AG04450 (cell line): Measurements from ENCODE around the gene SLIT1. TPM values are rescaled to one million over a fixed set of nuclear protein-coding genes. Genes with fewer than 3 reads are reported as not detected.

ENCODE experiments used
- CTCF ChIA-PET: fragments of 300-600, 350-600 bp; formaldehyde crosslinking; extraction: SDS; loops from one replicate; lab custom pipeline; 2022; ENCODE audit warnings: antibody characterized with exemption, inconsistent platforms; lab: Charles Lee
- POLR2A ChIA-PET: fragments of 350-600 bp; formaldehyde crosslinking; extraction: SDS; loops from one replicate; lab custom pipeline; 2021; ENCODE audit warnings: antibody characterized with exemption, inconsistent platforms; lab: Yijun Ruan, JAX
- DNase-seq: peaks from one replicate; pipeline ENCODE4 v3.0.0-alpha.2; 2011; ENCODE audit warnings: low read depth, low spot score
- H3K27ac ChIP-seq: one replicate; pipeline ENCODE4 v1.5.1; 2012; ENCODE audit warnings: low read depth, low read length, control low read depth
- H3K27me3 ChIP-seq: one replicate; pipeline ENCODE4 v1.6.0; 2012; ENCODE audit warnings: low read length; ENCODE audit not compliant: control insufficient read depth, insufficient read depth
- H3K4me3 ChIP-seq: 2 replicates; pipeline ENCODE4 v1.5.1; 2011; ENCODE audit warnings: mild to moderate bottlenecking, low read depth, low read length, control low read depth
- H3K9me3 ChIP-seq: 2 replicates; pipeline ENCODE4 v1.5.1; 2012; ENCODE audit warnings: low read length; ENCODE audit not compliant: control insufficient read depth, insufficient read depth
- CTCF ChIP-seq: IDR thresholded peaks from 2 replicates; pipeline ENCODE4 v1.5.1; 2011; ENCODE audit warnings: low read depth, low read length, control low read depth, inconsistent platforms
- polyA plus RNA-seq: library from polyadenylated mRNA; depleted of rRNA; stranded (reverse); fragments of >200 nt; gene quantifications from 2 replicates; pipeline ENCODE4 v1.2.3, GENCODE V29; 2011

Gene SLIT1
- polyA plus RNA-seq, 1 experiment, result 0.01 TPM

GRCh38 chr10:97163781-97164501, 21.8 kb downstream of the SLIT1 start:
- TF ChIP-seq CTCF, result no peak
- no peak for DNase-seq
- Histone ChIP-seq H3K27ac (no peak overlapping the region), H3K27me3 (peaks cover 10% of the 10 kb centered on the region), H3K9me3 (no peaks in the 10 kb centered on the region; the same call in 1 of the 2 replicates), H3K4me3 (no peak overlapping the region)
- ChIA-PET CTCF (interaction anchor here (0.7 kb wide), 1 partner anchor 115 kb away, joined by 3 read pairs; no protein-coding TSS in a partner anchor), POLR2A (no interaction called here)

GRCh38 chr10:97163181-97163580, 22.6 kb downstream of the SLIT1 start:
- Histone ChIP-seq H3K9me3 (no peaks in the 10 kb centered on the region; the same call in 1 of the 2 replicates), H3K4me3 (no peak overlapping the region), H3K27ac (no peak overlapping the region), H3K27me3 (peaks cover 10% of the 10 kb centered on the region)
- POLR2A ChIA-PET, result no interaction called here
- no peak for TF ChIP-seq CTCF
- no peak for DNase-seq
- CTCF ChIA-PET, result interaction anchor here (0.7 kb wide), 1 partner anchor 116 kb away, joined by 3 read pairs; no protein-coding TSS in a partner anchor

GRCh38 chr10:97159646-97160305, 26.0 kb downstream of the SLIT1 start:
- CTCF ChIA-PET, result interaction anchor here (1.6 kb wide), 1 partner anchor 51 kb away, joined by 7 read pairs; no protein-coding TSS in a partner anchor

GRCh38 chr10:97157578-97158095, 28.1 kb downstream of the SLIT1 start:
- Histone ChIP-seq H3K4me3 (no peak overlapping the region), H3K27me3 (peaks cover 2% of the 10 kb centered on the region), H3K9me3 (no peaks in the 10 kb centered on the region), H3K27ac (no peak overlapping the region)
- ChIA-PET POLR2A (no interaction called here), CTCF (interaction anchor here (0.8 to 3.4 kb wide), 2 partner anchors 52 to 87 kb away, joined by 3 to 14 read pairs; no protein-coding TSS in a partner anchor)
- DNase-seq, result no peak
- no peak for TF ChIP-seq CTCF

More at GRCh38 chr10:97159646-97160305, 26.0 kb downstream of the SLIT1 start:
- no peak overlapping the region for H3K4me3 ChIP-seq
- no peak for TF ChIP-seq CTCF
- DNase-seq, result no peak
- no peak overlapping the region for H3K27ac ChIP-seq
- POLR2A ChIA-PET, result no interaction called here
- H3K27me3 ChIP-seq, result no peaks in the 10 kb centered on the region
- H3K9me3 ChIP-seq, result no peaks in the 10 kb centered on the region; the same call in 1 of the 2 replicates
